ENCODE results near the gene CEP126.

DNA sequence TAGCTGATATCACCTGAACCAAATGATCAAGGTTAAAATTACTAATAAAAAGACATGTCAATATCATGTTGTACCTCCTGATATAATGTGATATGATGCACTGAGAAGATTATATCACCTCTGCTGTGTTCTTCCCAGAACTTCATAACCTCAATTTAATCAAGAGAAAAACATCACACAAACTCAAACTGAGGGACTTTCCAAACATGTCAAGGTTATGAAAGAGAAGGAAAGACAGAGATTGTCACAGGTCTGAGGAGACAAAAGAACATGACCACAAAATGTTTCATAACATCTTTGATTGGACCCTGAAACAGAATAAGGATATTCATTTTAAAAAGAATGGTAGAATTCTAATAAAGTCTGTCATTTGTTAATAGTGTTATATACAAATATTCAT is 89.4 kb downstream of the CEP126 start:
- TF ChIP-seq CTCF (IDR thresholded peaks at IDR 0.05; ENCODE audit: low read depth, low read length) (no peak), EZH2phosphoT487 (IDR thresholded peaks at IDR 0.05; ENCODE audit: low read depth) (no peak)

All from OCI-LY3 (cell line).